ENCODE measurements around the gene LDLRAD4.
"Not testable (repeated sequence)": the region's sequence is repeated elsewhere in the genome, so short reads cannot be mapped to it uniquely, and the experiment has no call there.

The LDLRAD4 gene

GRCh38 chr18:13464432-13465123, 246.0 kb downstream of the LDLRAD4 start:
- H3K9me3 ChIP-seq, result no peaks in the 10 kb centered on the region
- in situ Hi-C loops (cut with MboI; ENCODE audit: low sequenced_read_pairs), result no loop called here
- H3K4me1 ChIP-seq, result peaks cover 4% of the 10 kb centered on the region
- no peaks in the 10 kb centered on the region for H3K27me3 ChIP-seq (ENCODE audit: low read depth)
- H3K4me3 ChIP-seq, result no peak overlapping the region
- no peaks in the 10 kb centered on the region for H3K36me3 ChIP-seq (replicated peaks)
- DNase-seq (ENCODE audit: low spot score in 2 of 2), result no peak

DNA sequence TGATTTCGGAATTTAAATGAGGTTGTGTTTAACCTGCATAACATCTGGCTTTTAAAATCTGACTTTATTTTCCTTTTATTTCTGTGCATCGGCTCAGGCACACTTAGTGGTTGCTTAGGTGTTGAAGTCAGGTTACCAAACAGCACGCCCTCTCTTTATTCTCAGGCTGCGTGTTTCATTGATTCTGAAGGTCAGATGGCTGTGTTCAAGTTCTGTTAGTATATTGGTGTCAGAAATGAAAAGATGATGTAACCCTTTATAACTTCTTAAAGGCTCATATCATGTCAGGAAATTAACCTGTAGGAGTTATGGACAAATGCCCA, 246.5 kb downstream of the LDLRAD4 start:
- in situ Hi-C loops (cut with MboI; ENCODE audit: low sequenced_read_pairs), result no loop called here
- Histone ChIP-seq H3K9me3 (no peaks in the 10 kb centered on the region), H3K27me3 (ENCODE audit: low read depth) (no peaks in the 10 kb centered on the region), H3K4me1 (peaks cover 4% of the 10 kb centered on the region), H3K36me3 (replicated peaks) (no peaks in the 10 kb centered on the region), H3K4me3 (no peak overlapping the region)
- DNase-seq (ENCODE audit: low spot score in 2 of 2), result no peak

DNA sequence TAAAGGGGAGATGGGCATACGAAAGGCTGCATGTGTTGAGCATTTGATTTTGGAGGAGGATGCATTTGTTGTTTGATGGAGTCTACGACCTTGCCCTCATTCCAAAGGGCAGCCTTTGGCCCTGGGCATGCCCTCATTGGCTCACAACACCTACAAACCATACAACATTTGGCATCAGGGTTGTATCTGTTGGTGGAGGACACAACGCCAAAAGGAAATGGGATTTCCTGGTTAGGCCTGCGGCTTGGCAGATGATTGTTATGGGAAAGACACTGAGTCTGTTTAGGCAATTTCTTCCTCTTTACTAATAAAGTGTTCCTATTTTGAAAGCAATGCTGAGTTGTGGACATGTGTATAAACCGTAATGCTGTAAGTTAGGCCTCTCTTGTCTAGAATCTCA, 246.9 kb downstream of the LDLRAD4 start:
- in situ Hi-C loops (cut with MboI; ENCODE audit: low sequenced_read_pairs), result no loop called here
- Histone ChIP-seq H3K27me3 (ENCODE audit: low read depth) (no peaks in the 10 kb centered on the region), H3K9me3 (no peaks in the 10 kb centered on the region), H3K4me1 (peaks cover 4% of the 10 kb centered on the region), H3K36me3 (replicated peaks) (no peaks in the 10 kb centered on the region), H3K4me3 (no peak overlapping the region)
- no peak for DNase-seq (ENCODE audit: low spot score in 2 of 2)

DNA sequence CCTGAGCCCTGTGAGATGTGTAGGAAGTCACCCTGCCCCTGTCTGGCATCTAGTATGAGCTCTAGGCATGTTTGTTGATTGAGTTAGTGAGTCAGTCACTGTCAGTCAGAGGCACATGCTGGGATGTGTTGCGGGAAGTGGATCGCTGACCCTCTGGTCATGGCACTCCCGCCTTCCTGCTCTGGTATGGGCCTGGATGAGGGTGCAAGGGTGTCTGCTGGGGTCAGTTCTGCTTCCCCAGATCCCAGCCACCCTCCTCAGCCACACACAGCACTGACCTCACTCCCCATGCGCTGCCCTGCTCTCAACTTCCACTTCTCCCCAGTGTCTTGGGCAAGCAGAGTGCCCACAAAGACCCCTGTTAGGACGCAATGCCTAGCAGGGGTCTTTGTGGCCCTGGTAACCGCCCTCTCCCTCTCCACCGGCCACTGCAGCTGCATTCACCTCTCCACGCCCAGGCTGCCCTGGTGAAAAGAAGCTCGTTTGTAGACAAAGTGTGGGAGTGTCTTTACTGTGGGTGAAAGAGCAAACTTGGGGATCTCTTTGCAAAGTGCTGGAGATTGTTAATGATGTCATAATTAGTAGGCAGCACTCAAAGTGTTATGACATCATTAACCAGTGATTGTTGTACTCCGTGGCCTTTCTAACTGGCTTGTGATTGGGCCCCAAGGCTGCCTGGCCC, 252.1 kb downstream of the LDLRAD4 start:
- in situ Hi-C loops (cut with MboI; ENCODE audit: low sequenced_read_pairs), result no loop called here
- DNase-seq (ENCODE audit: low spot score in 2 of 2), result no peak
- no peak overlapping the region for H3K4me3 ChIP-seq
- no peaks in the 10 kb centered on the region for H3K36me3 ChIP-seq (replicated peaks)
- no peaks in the 10 kb centered on the region for H3K27me3 ChIP-seq (ENCODE audit: low read depth)
- no peaks in the 10 kb centered on the region for H3K9me3 ChIP-seq
- no peaks in the 10 kb centered on the region; the same call in none of the 2 replicates for H3K4me1 ChIP-seq

GRCh38 chr18:13471198-13471845, 252.8 kb downstream of the LDLRAD4 start:
- Histone ChIP-seq H3K9me3 (no peaks in the 10 kb centered on the region), H3K4me1 (no peaks in the 10 kb centered on the region; the same call in none of the 2 replicates), H3K27me3 (ENCODE audit: low read depth) (no peaks in the 10 kb centered on the region), H3K36me3 (replicated peaks) (no peaks in the 10 kb centered on the region), H3K4me3 (no peak overlapping the region)
- in situ Hi-C loops (cut with MboI; ENCODE audit: low sequenced_read_pairs), result no loop called here
- DNase-seq (ENCODE audit: low spot score in 2 of 2), result no peak

DNA sequence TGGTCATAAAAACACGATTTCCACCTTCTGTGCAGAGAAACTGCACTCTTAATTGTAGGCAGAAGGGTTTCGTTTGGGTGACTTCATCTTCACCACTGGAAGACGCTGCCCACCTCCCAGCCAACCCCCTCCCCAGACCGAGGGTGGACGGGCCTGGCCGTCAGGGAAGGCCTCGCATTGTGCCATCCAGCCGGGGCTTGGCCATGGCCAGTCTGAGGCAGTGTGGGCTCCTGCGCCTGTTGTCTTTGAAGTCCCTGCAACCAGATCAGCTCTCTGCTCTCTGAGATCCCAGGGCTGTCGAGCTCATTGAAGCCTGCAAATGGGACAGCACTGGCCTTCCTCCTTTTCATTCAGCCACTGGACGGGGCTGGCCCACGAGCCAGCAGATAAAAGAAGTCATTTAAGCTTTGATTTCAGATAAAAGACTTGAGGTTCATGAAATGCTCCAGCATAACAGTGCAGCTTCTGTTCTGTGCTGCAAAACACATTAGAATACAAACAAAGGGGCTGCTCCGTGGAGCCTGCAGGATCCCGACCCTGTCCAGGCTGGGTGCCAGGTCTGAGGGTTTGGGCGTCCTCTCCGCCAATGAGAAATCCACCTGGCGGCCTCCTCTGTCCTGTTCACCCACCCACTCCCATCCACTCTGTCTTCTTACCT, 253.5 kb downstream of the LDLRAD4 start:
- Histone ChIP-seq H3K36me3 (replicated peaks) (no peaks in the 10 kb centered on the region), H3K4me3 (no peak overlapping the region), H3K4me1 (no peaks in the 10 kb centered on the region; the same call in none of the 2 replicates), H3K27me3 (ENCODE audit: low read depth) (no peaks in the 10 kb centered on the region), H3K9me3 (no peaks in the 10 kb centered on the region)
- in situ Hi-C loops (cut with MboI; ENCODE audit: low sequenced_read_pairs), result no loop called here
- peak; percentile 57 to 78 for DNase-seq (ENCODE audit: low spot score in 2 of 2)

DNA sequence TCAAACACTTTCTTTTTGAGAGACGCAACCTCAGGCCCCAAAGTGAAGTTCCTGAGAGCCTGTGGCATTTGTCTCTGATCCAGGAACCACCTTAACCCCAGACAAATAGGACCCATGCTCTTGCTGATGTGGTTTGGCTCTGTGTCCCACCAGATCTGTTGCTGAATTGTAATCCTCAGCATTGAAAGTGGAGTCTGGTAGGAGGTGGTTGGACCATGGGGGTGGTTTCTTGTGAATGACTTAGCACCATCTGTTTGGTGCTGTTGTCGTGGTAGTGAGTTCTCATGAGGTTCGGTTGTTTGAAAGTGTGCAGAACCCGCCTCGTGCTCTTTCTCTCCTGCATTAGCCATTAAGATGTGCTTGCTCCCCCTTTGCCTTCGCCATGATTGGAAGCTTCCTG, 255.2 kb downstream of the LDLRAD4 start:
- H3K27me3 ChIP-seq (ENCODE audit: low read depth), result no peaks in the 10 kb centered on the region
- no peaks in the 10 kb centered on the region; the same call in none of the 2 replicates for H3K4me1 ChIP-seq
- in situ Hi-C loops (cut with MboI; ENCODE audit: low sequenced_read_pairs), result no loop called here

DNA sequence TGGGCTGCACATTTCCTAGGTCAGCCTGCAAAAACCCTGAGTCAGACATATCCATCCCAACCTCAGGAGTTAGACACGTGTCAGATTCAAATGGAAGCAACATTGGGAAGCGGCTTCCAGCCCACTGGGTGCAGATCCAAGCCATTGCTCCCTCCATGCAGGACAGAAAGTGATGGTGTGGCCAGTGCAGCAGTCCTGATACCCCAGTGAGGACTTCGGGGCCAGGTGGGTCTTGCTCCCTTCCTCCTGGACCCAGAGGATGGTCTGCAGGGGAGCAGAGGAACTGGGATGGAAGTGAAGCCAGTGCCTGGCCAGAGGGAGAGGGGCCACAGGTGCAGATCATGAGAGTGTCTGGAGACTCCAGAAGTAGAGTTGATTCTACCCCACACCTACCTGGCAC, 255.8 kb downstream of the LDLRAD4 start:
- H3K4me1 ChIP-seq, result no peaks in the 10 kb centered on the region; the same call in none of the 2 replicates
- H3K27me3 ChIP-seq (ENCODE audit: low read depth), result no peaks in the 10 kb centered on the region
- H3K9me3 ChIP-seq, result no peaks in the 10 kb centered on the region
- in situ Hi-C loops (cut with MboI; ENCODE audit: low sequenced_read_pairs), result no loop called here
- H3K36me3 ChIP-seq (replicated peaks), result no peaks in the 10 kb centered on the region
- no peak for DNase-seq (ENCODE audit: low spot score in 2 of 2)
- no peak overlapping the region for H3K4me3 ChIP-seq

More for the DNA sequence above, 255.2 kb downstream of the LDLRAD4 start:
- DNase-seq (ENCODE audit: low spot score in 2 of 2), result no peak
- no peak overlapping the region for H3K4me3 ChIP-seq
- no peaks in the 10 kb centered on the region for H3K36me3 ChIP-seq (replicated peaks)
- H3K9me3 ChIP-seq, result no peaks in the 10 kb centered on the region

- no peaks in the 10 kb centered on the region for H3K9me3 ChIP-seq
- DNase-seq (ENCODE audit: low spot score in 2 of 2), result no peak
- in situ Hi-C loops (cut with MboI; ENCODE audit: low sequenced_read_pairs), result no loop called here
- H3K27me3 ChIP-seq (ENCODE audit: low read depth), result no peaks in the 10 kb centered on the region
- H3K4me1 ChIP-seq, result no peaks in the 10 kb centered on the region; the same call in none of the 2 replicates
- H3K36me3 ChIP-seq (replicated peaks), result no peaks in the 10 kb centered on the region
- no peak overlapping the region for H3K4me3 ChIP-seq
Measured at GRCh38 chr18:13474907-13475545, 256.5 kb downstream of the LDLRAD4 start.

DNA sequence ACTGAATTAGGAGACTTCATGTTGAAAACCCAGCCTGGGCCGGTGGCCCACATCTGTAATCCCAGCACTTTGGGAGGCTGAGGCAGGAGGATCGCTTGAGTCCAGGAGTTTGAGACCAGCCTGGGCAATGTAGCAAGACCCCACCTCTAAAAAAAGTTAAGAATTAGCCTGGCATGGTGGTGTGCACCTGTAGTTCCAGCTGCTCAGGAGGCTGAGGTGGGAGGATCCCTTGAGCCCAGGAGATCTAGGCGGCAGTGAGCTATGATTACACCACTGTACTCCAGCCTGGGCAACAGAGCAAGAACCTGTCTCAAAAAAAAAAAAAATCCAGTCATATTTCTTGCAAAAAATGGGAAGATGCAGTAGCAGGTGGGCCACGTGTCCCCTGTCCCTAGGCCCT, 257.8 kb downstream of the LDLRAD4 start:
- DNase-seq (ENCODE audit: low spot score in 2 of 2); H3K4me1 ChIP-seq; H3K27me3 ChIP-seq (ENCODE audit: low read depth); H3K36me3 ChIP-seq (replicated peaks); H3K9me3 ChIP-seq; H3K4me3 ChIP-seq; in situ Hi-C loops (cut with MboI; ENCODE audit: low sequenced_read_pairs): not testable (repeated sequence)

DNA sequence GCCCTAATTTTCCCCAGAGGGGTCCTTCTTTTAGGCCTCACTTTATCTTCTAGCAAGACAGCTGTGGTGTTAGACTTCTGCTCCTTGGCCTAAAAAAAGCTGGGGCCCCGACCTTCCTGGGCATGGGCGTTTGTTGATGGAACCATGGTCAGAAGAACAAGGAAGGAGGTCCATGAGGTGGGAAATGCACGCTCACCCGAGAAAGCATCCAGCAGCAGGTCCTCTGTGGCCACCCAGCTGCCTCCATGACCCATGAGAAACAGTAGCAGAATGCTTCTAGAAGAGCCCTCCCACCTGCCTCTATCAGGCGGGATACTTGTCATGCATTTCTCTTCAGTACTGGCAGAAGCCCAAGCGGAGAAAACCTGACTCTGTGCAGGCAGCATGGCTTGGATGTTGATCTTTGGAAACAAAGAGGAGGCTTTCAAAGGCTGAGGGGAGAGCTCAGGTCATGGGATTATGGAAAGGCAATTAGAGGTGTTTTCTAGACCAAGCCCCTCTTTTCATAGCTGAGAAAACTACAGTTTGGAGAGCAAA, 258.7 kb downstream of the LDLRAD4 start:
- Histone ChIP-seq H3K4me3 (no peak overlapping the region), H3K4me1 (no peaks in the 10 kb centered on the region; the same call in none of the 2 replicates), H3K36me3 (replicated peaks) (no peaks in the 10 kb centered on the region), H3K9me3 (no peaks in the 10 kb centered on the region), H3K27me3 (ENCODE audit: low read depth) (no peaks in the 10 kb centered on the region)
- in situ Hi-C loops (cut with MboI; ENCODE audit: low sequenced_read_pairs), result no loop called here
- no peak for DNase-seq (ENCODE audit: low spot score in 2 of 2)

DNA sequence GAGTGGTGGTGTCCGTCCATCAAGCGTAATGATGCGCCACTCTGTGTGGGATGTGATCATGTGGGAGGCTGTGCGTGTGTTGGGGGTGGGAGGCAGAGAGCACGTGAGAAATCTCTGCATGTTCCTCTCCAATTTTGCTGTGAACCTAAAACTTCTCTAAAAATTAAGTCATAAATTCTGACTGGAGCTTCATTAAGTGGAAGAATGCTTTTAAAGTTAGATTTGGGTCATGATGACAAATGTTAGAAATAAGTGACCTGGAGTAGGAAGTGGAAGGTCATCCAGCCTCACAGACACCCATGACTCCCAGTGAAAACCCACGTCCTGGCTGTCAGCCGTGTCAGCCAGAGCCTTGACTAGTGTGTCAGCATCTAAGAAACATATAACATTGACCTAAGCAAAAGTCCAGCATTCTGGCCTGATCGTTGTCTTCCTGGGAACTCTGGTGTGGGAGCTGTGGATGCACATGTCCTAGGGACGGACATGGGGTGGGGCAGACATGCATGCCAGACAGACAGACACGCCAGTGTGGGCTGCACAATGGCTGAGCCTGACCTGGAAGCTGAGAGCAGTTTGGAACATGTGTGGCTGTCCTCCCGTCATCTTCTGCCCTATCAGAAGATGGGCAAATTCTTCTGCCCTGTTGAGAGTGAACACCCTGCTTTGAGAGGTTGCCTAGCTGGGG, 262.2 kb downstream of the LDLRAD4 start:
- no peak for DNase-seq (ENCODE audit: low spot score in 2 of 2)
- Histone ChIP-seq H3K36me3 (replicated peaks) (no peaks in the 10 kb centered on the region), H3K4me3 (no peak overlapping the region), H3K27me3 (ENCODE audit: low read depth) (no peaks in the 10 kb centered on the region), H3K9me3 (no peaks in the 10 kb centered on the region), H3K4me1 (no peaks in the 10 kb centered on the region)
- in situ Hi-C loops (cut with MboI; ENCODE audit: low sequenced_read_pairs), result no loop called here

- H3K4me3 ChIP-seq, result no peak overlapping the region
- no peaks in the 10 kb centered on the region for H3K36me3 ChIP-seq (replicated peaks)
- in situ Hi-C loops (cut with MboI; ENCODE audit: low sequenced_read_pairs), result no loop called here
- no peaks in the 10 kb centered on the region for H3K9me3 ChIP-seq
- no peak for DNase-seq (ENCODE audit: low spot score in 2 of 2)
- no peaks in the 10 kb centered on the region for H3K4me1 ChIP-seq
- no peaks in the 10 kb centered on the region for H3K27me3 ChIP-seq (ENCODE audit: low read depth)
Measured at GRCh38 chr18:13481331-13481730, 262.8 kb downstream of the LDLRAD4 start.

Measured in HAP-1 (cell line).